Endothelial cell of umbilical vein (primary cell): ENCODE data around the gene EVX1.

Experiments
- FOS ChIP-seq: IDR thresholded peaks from 2 replicates; pipeline ENCODE4 v1.6.1; 2011; ENCODE audit warnings: mild to moderate bottlenecking, low read length, moderate library complexity, borderline replicate concordance; ENCODE audit not compliant: insufficient read depth
- POLR2A ChIP-seq: IDR thresholded peaks from 2 replicates; pipeline ENCODE4 v1.6.1; 2012; ENCODE audit warnings: low read depth, mild to moderate bottlenecking, control low read depth, low read length
- TF ChIP-seq, protein P1 (sequence below), 2 donors: IDR thresholded peaks; 1 replicate in 1 of 2; 2 replicates in 1 of 2; pipeline ENCODE4 v1.5.1; 2011; ENCODE audit warnings: low read length in 2 of 2, mild to moderate bottlenecking in 2 of 2, moderate library complexity in 2 of 2, control low read depth in 1 of 2, inconsistent platforms in 1 of 2, low read depth in 1 of 2; ENCODE audit not compliant: insufficient read depth in 1 of 2; ENCODE audit errors: extremely low read depth in 1 of 2

DNA sequence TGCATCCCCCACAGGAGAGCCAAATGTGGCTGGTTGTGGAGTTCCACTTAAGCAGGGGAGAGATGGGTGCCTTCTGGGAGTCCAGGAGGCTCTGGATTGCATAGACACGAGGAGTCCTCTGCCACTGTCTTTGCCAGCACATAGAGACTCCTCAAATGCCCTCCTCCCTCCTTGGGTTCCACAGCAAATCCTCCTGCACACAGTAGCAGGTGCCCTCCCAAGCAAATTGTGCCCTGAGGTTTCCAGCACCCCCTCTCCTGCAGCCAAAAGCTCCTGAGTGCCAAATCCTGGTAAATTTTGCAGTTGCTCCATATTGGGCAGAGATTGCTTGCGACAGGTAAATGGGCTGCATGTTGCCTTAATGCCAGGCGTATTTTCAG is 5.8 kb downstream of the EVX1 start:
- TF ChIP-seq POLR2A, result no peak
- TF ChIP-seq, protein P1, sequence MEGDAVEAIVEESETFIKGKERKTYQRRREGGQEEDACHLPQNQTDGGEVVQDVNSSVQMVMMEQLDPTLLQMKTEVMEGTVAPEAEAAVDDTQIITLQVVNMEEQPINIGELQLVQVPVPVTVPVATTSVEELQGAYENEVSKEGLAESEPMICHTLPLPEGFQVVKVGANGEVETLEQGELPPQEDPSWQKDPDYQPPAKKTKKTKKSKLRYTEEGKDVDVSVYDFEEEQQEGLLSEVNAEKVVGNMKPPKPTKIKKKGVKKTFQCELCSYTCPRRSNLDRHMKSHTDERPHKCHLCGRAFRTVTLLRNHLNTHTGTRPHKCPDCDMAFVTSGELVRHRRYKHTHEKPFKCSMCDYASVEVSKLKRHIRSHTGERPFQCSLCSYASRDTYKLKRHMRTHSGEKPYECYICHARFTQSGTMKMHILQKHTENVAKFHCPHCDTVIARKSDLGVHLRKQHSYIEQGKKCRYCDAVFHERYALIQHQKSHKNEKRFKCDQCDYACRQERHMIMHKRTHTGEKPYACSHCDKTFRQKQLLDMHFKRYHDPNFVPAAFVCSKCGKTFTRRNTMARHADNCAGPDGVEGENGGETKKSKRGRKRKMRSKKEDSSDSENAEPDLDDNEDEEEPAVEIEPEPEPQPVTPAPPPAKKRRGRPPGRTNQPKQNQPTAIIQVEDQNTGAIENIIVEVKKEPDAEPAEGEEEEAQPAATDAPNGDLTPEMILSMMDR (IDR thresholded peaks at IDR 0.05; ENCODE audit: extremely low read depth in 1 of 2, insufficient read depth in 1 of 2, low read depth in 1 of 2, low read length in 2 of 2), result no peak
- TF ChIP-seq FOS, result no peak
